ENCODE data around the gene CHD9NB.

The CHD9NB gene

GRCh38 chr16:53071748-53072301, 19.1 kb upstream of the CHD9NB start:
- no peak overlapping the region for H3K27ac ChIP-seq (ENCODE audit: low read depth, low read length)
- no peaks in the 10 kb centered on the region for H3K27me3 ChIP-seq (ENCODE audit: control insufficient read depth in 1 of 2, insufficient read depth in 2 of 2, low read length in 2 of 2)
- no peak overlapping the region for H3K9ac ChIP-seq (ENCODE audit: low read depth in 1 of 2, low read length in 2 of 2)
- peaks cover 0 to 5% of the 10 kb centered on the region in 2 donors for H3K36me3 ChIP-seq (ENCODE audit: control insufficient read depth in 1 of 2, insufficient read depth in 2 of 2, low read length in 2 of 2)
- peaks cover 9 to 14% of the 10 kb centered on the region in 2 donors for H3K4me1 ChIP-seq (ENCODE audit: control insufficient read depth in 1 of 2, insufficient read depth in 2 of 2, low read length in 2 of 2)
- peaks cover 0 to 4% of the 10 kb centered on the region in 2 donors for H3K9me3 ChIP-seq (ENCODE audit: control insufficient read depth in 1 of 2, low read length in 2 of 2)
- peak overlapping the region in 1 of 2 donors; percentile 19 for H3K4me3 ChIP-seq (ENCODE audit: low read depth in 1 of 2, low read length in 2 of 2)

- Histone ChIP-seq H3K27ac (ENCODE audit: low read depth, low read length) (no peak overlapping the region), H3K4me3 (ENCODE audit: low read depth in 1 of 2, low read length in 2 of 2) (no peak overlapping the region), H3K9me3 (ENCODE audit: control insufficient read depth in 1 of 2, low read length in 2 of 2) (peaks cover 0 to 4% of the 10 kb centered on the region in 2 donors), H3K36me3 (ENCODE audit: control insufficient read depth in 1 of 2, insufficient read depth in 2 of 2, low read length in 2 of 2) (peaks cover 0 to 5% of the 10 kb centered on the region in 2 donors), H3K9ac (ENCODE audit: low read depth in 1 of 2, low read length in 2 of 2) (no peak overlapping the region), H3K27me3 (ENCODE audit: control insufficient read depth in 1 of 2, insufficient read depth in 2 of 2, low read length in 2 of 2) (no peaks in the 10 kb centered on the region), H3K4me1 (ENCODE audit: control insufficient read depth in 1 of 2, insufficient read depth in 2 of 2, low read length in 2 of 2) (peaks cover 9 to 14% of the 10 kb centered on the region in 2 donors)
These were observed 17.1 kb upstream of the CHD9NB start for GRCh38 chr16:53069772-53070171.

- Histone ChIP-seq H3K36me3 (ENCODE audit: control insufficient read depth in 1 of 2, insufficient read depth in 2 of 2, low read length in 2 of 2) (peaks cover 0 to 5% of the 10 kb centered on the region in 2 donors), H3K9ac (ENCODE audit: low read depth in 1 of 2, low read length in 2 of 2) (no peak overlapping the region), H3K4me3 (ENCODE audit: low read depth in 1 of 2, low read length in 2 of 2) (peak overlapping the region in 1 of 2 donors; percentile 9), H3K27me3 (ENCODE audit: control insufficient read depth in 1 of 2, insufficient read depth in 2 of 2, low read length in 2 of 2) (no peaks in the 10 kb centered on the region), H3K9me3 (ENCODE audit: control insufficient read depth in 1 of 2, low read length in 2 of 2) (no peaks in the 10 kb centered on the region), H3K27ac (ENCODE audit: low read depth, low read length) (no peak overlapping the region), H3K4me1 (ENCODE audit: control insufficient read depth in 1 of 2, insufficient read depth in 2 of 2, low read length in 2 of 2) (peaks cover 9 to 14% of the 10 kb centered on the region in 2 donors)
These were observed 15.7 kb upstream of the CHD9NB start for GRCh38 chr16:53068423-53068833.

- H3K36me3 ChIP-seq (ENCODE audit: control insufficient read depth in 1 of 2, insufficient read depth in 2 of 2, low read length in 2 of 2) = peaks cover 0 to 5% of the 10 kb centered on the region in 2 donors
- peaks cover 9 to 14% of the 10 kb centered on the region in 2 donors for H3K4me1 ChIP-seq (ENCODE audit: control insufficient read depth in 1 of 2, insufficient read depth in 2 of 2, low read length in 2 of 2)
- H3K27me3 ChIP-seq (ENCODE audit: control insufficient read depth in 1 of 2, insufficient read depth in 2 of 2, low read length in 2 of 2) = no peaks in the 10 kb centered on the region
- no peak overlapping the region for H3K27ac ChIP-seq (ENCODE audit: low read depth, low read length)
- H3K9me3 ChIP-seq (ENCODE audit: control insufficient read depth in 1 of 2, low read length in 2 of 2) = no peaks in the 10 kb centered on the region
- H3K9ac ChIP-seq (ENCODE audit: low read depth in 1 of 2, low read length in 2 of 2) = no peak overlapping the region
- no peak overlapping the region for H3K4me3 ChIP-seq (ENCODE audit: low read depth in 1 of 2, low read length in 2 of 2)
These were observed 15.0 kb upstream of the CHD9NB start for GRCh38 chr16:53067675-53068074.

GRCh38 chr16:53065461-53066061, 12.9 kb upstream of the CHD9NB start:
- Histone ChIP-seq H3K4me3 (ENCODE audit: low read depth in 1 of 2, low read length in 2 of 2) (no peak overlapping the region), H3K27me3 (ENCODE audit: control insufficient read depth in 1 of 2, insufficient read depth in 2 of 2, low read length in 2 of 2) (no peaks in the 10 kb centered on the region), H3K9me3 (ENCODE audit: control insufficient read depth in 1 of 2, low read length in 2 of 2) (no peaks in the 10 kb centered on the region), H3K9ac (ENCODE audit: low read depth in 1 of 2, low read length in 2 of 2) (no peak overlapping the region), H3K27ac (ENCODE audit: low read depth, low read length) (no peak overlapping the region), H3K4me1 (ENCODE audit: control insufficient read depth in 1 of 2, insufficient read depth in 2 of 2, low read length in 2 of 2) (peaks cover 13 to 15% of the 10 kb centered on the region in 2 donors), H3K36me3 (ENCODE audit: control insufficient read depth in 1 of 2, insufficient read depth in 2 of 2, low read length in 2 of 2) (peaks cover 0 to 5% of the 10 kb centered on the region in 2 donors)

GRCh38 chr16:53064081-53064578, 11.4 kb upstream of the CHD9NB start:
- Histone ChIP-seq H3K9ac (ENCODE audit: low read depth in 1 of 2, low read length in 2 of 2) (no peak overlapping the region), H3K27ac (ENCODE audit: low read depth, low read length) (no peak overlapping the region), H3K36me3 (ENCODE audit: control insufficient read depth in 1 of 2, insufficient read depth in 2 of 2, low read length in 2 of 2) (peaks cover 0 to 5% of the 10 kb centered on the region in 2 donors), H3K4me3 (ENCODE audit: low read depth in 1 of 2, low read length in 2 of 2) (no peak overlapping the region), H3K4me1 (ENCODE audit: control insufficient read depth in 1 of 2, insufficient read depth in 2 of 2, low read length in 2 of 2) (peaks cover 13 to 15% of the 10 kb centered on the region in 2 donors), H3K9me3 (ENCODE audit: control insufficient read depth in 1 of 2, low read length in 2 of 2) (no peaks in the 10 kb centered on the region), H3K27me3 (ENCODE audit: control insufficient read depth in 1 of 2, insufficient read depth in 2 of 2, low read length in 2 of 2) (no peaks in the 10 kb centered on the region)

GRCh38 chr16:53061701-53062159, 9.0 kb upstream of the CHD9NB start:
- no peak overlapping the region for H3K27ac ChIP-seq (ENCODE audit: low read depth, low read length)
- H3K9ac ChIP-seq (ENCODE audit: low read depth in 1 of 2, low read length in 2 of 2) = no peak overlapping the region
- H3K9me3 ChIP-seq (ENCODE audit: control insufficient read depth in 1 of 2, low read length in 2 of 2) = no peaks in the 10 kb centered on the region
- H3K4me1 ChIP-seq (ENCODE audit: control insufficient read depth in 1 of 2, insufficient read depth in 2 of 2, low read length in 2 of 2) = peaks cover 11 to 17% of the 10 kb centered on the region in 2 donors
- H3K36me3 ChIP-seq (ENCODE audit: control insufficient read depth in 1 of 2, insufficient read depth in 2 of 2, low read length in 2 of 2) = no peaks in the 10 kb centered on the region
- no peaks in the 10 kb centered on the region for H3K27me3 ChIP-seq (ENCODE audit: control insufficient read depth in 1 of 2, insufficient read depth in 2 of 2, low read length in 2 of 2)
- peak overlapping the region; percentile 5 to 30 for H3K4me3 ChIP-seq (ENCODE audit: low read depth in 1 of 2, low read length in 2 of 2)

- Histone ChIP-seq H3K4me1 (ENCODE audit: control insufficient read depth in 1 of 2, insufficient read depth in 2 of 2, low read length in 2 of 2) (peaks cover 15 to 22% of the 10 kb centered on the region in 2 donors), H3K9me3 (ENCODE audit: control insufficient read depth in 1 of 2, low read length in 2 of 2) (no peaks in the 10 kb centered on the region), H3K36me3 (ENCODE audit: control insufficient read depth in 1 of 2, insufficient read depth in 2 of 2, low read length in 2 of 2) (no peaks in the 10 kb centered on the region), H3K9ac (ENCODE audit: low read depth in 1 of 2, low read length in 2 of 2) (no peak overlapping the region), H3K27ac (ENCODE audit: low read depth, low read length) (no peak overlapping the region), H3K4me3 (ENCODE audit: low read depth in 1 of 2, low read length in 2 of 2) (peak overlapping the region in 1 of 2 donors; percentile 30), H3K27me3 (ENCODE audit: control insufficient read depth in 1 of 2, insufficient read depth in 2 of 2, low read length in 2 of 2) (no peaks in the 10 kb centered on the region)
These were observed 8.6 kb upstream of the CHD9NB start for GRCh38 chr16:53061256-53061655.

- Histone ChIP-seq H3K27me3 (ENCODE audit: control insufficient read depth in 1 of 2, insufficient read depth in 2 of 2, low read length in 2 of 2) (no peaks in the 10 kb centered on the region), H3K9ac (ENCODE audit: low read depth in 1 of 2, low read length in 2 of 2) (no peak overlapping the region), H3K27ac (ENCODE audit: low read depth, low read length) (no peak overlapping the region), H3K36me3 (ENCODE audit: control insufficient read depth in 1 of 2, insufficient read depth in 2 of 2, low read length in 2 of 2) (no peaks in the 10 kb centered on the region), H3K4me3 (ENCODE audit: low read depth in 1 of 2, low read length in 2 of 2) (no peak overlapping the region), H3K4me1 (ENCODE audit: control insufficient read depth in 1 of 2, insufficient read depth in 2 of 2, low read length in 2 of 2) (peaks cover 23 to 32% of the 10 kb centered on the region in 2 donors), H3K9me3 (ENCODE audit: control insufficient read depth in 1 of 2, low read length in 2 of 2) (no peaks in the 10 kb centered on the region)
These were observed 7.0 kb upstream of the CHD9NB start for GRCh38 chr16:53059672-53060071.

- H3K27me3 ChIP-seq (ENCODE audit: control insufficient read depth in 1 of 2, insufficient read depth in 2 of 2, low read length in 2 of 2) = no peaks in the 10 kb centered on the region
These were observed 6.2 kb upstream of the CHD9NB start for GRCh38 chr16:53058882-53059281.

More at GRCh38 chr16:53058882-53059281, 6.2 kb upstream of the CHD9NB start:
- H3K4me3 ChIP-seq (ENCODE audit: low read depth in 1 of 2, low read length in 2 of 2) = no peak overlapping the region
- no peaks in the 10 kb centered on the region for H3K36me3 ChIP-seq (ENCODE audit: control insufficient read depth in 1 of 2, insufficient read depth in 2 of 2, low read length in 2 of 2)
- H3K27ac ChIP-seq (ENCODE audit: low read depth, low read length) = no peak overlapping the region
- H3K9ac ChIP-seq (ENCODE audit: low read depth in 1 of 2, low read length in 2 of 2) = no peak overlapping the region
- H3K9me3 ChIP-seq (ENCODE audit: control insufficient read depth in 1 of 2, low read length in 2 of 2) = no peaks in the 10 kb centered on the region
- H3K4me1 ChIP-seq (ENCODE audit: control insufficient read depth in 1 of 2, insufficient read depth in 2 of 2, low read length in 2 of 2) = peaks cover 23 to 35% of the 10 kb centered on the region in 2 donors
